Iris pigment epithelial cell (primary cell): ENCODE results near the gene RIN1.

ENCODE experiments used
- DNase-seq: peaks from one replicate; pipeline ENCODE4 v3.0.0-alpha.2; 2011; ENCODE audit warnings: low read depth

Gene RIN1

GRCh38 chr11:66294626-66295620, 41.3 kb downstream of the RIN1 start:
- DNase-seq = no peak

GRCh38 chr11:66293777-66294625, 42.2 kb downstream of the RIN1 start:
- no peak for DNase-seq

GRCh38 chr11:66293352-66293751, 42.9 kb downstream of the RIN1 start:
- DNase-seq = no peak

GRCh38 chr11:66292543-66293332, 43.5 kb downstream of the RIN1 start:
- DNase-seq = no peak

- no peak for DNase-seq
Measured at GRCh38 chr11:66291706-66292542, 44.3 kb downstream of the RIN1 start, which contains the start of gene TMEM151A. TMEM151A (plus strand) TSS chr11:66291894; CDS start chr11:66292014, 120 bp downstream.

GRCh38 chr11:66291303-66291705, 44.9 kb downstream of the RIN1 start:
- DNase-seq = no peak

GRCh38 chr11:66290330-66290621, 46.0 kb downstream of the RIN1 start:
- DNase-seq = no peak

GRCh38 chr11:66289548-66290329, 46.5 kb downstream of the RIN1 start:
- no peak for DNase-seq

- peak; percentile 100 for DNase-seq
Measured at GRCh38 chr11:66288671-66289547, 47.3 kb downstream of the RIN1 start, which contains the start of gene YIF1A. YIF1A (minus strand) TSS chr11:66289143; CDS start chr11:66288985, 158 bp downstream.

- DNase-seq = peak; percentile 26
Measured at GRCh38 chr11:66287889-66288670, 48.2 kb downstream of the RIN1 start.

- no peak for DNase-seq
Measured at GRCh38 chr11:66287211-66287888, 48.9 kb downstream of the RIN1 start.

- DNase-seq = no peak
Measured at GRCh38 chr11:66286699-66287098, 49.5 kb downstream of the RIN1 start.

- DNase-seq = no peak
Measured at GRCh38 chr11:66285250-66285947, 50.8 kb downstream of the RIN1 start.

GRCh38 chr11:66284526-66285078, 51.6 kb downstream of the RIN1 start:
- DNase-seq = no peak

GRCh38 chr11:66283461-66284105, 52.7 kb downstream of the RIN1 start:
- no peak for DNase-seq
